ENCODE data around the gene TSPAN7.

TSPAN7 gene

GRCh38 chrX:38561126-38561868, at the start of gene TSPAN7:
Gene TSPAN7 (plus strand): TSS chrX:38561542. CDS start chrX:38561547, 5 bp downstream.
- peak within 1 kb of the TSS; percentile 72 for H3K4me3 Mint-ChIP-seq
- peaks cover 21% of the 10 kb centered on the region for H3K27me3 Mint-ChIP-seq (ENCODE audit: low read depth)
- H3K9me3 Mint-ChIP-seq: no peaks in the 10 kb centered on the region
- H3K27ac Mint-ChIP-seq: no peak within 1 kb of the TSS
- no peaks in the 10 kb centered on the region for H3K36me3 Mint-ChIP-seq (ENCODE audit: low read depth)
- peaks cover 2% of the 10 kb centered on the region for H3K4me1 Mint-ChIP-seq (ENCODE audit: low read depth)

GRCh38 chrX:38513112-38513742, 48.1 kb upstream of the TSPAN7 start:
- Mint-ChIP-seq H3K4me3 (no peak overlapping the region), H3K27ac (no peak overlapping the region), H3K36me3 (ENCODE audit: low read depth) (no peaks in the 10 kb centered on the region), H3K27me3 (ENCODE audit: low read depth) (no peaks in the 10 kb centered on the region), H3K4me1 (ENCODE audit: low read depth) (peaks cover 1% of the 10 kb centered on the region), H3K9me3 (no peaks in the 10 kb centered on the region)

GRCh38 chrX:38514016-38514854, 47.1 kb upstream of the TSPAN7 start:
- Mint-ChIP-seq H3K4me1 (ENCODE audit: low read depth) (peaks cover 1% of the 10 kb centered on the region), H3K27me3 (ENCODE audit: low read depth) (no peaks in the 10 kb centered on the region), H3K27ac (no peak overlapping the region), H3K4me3 (no peak overlapping the region), H3K36me3 (ENCODE audit: low read depth) (no peaks in the 10 kb centered on the region), H3K9me3 (no peaks in the 10 kb centered on the region)

- no peaks in the 10 kb centered on the region for H3K36me3 Mint-ChIP-seq (ENCODE audit: low read depth)
- H3K4me1 Mint-ChIP-seq (ENCODE audit: low read depth): peaks cover 1% of the 10 kb centered on the region
- H3K9me3 Mint-ChIP-seq: no peaks in the 10 kb centered on the region
- H3K4me3 Mint-ChIP-seq: no peak overlapping the region
- H3K27ac Mint-ChIP-seq: no peak overlapping the region
- H3K27me3 Mint-ChIP-seq (ENCODE audit: low read depth): no peaks in the 10 kb centered on the region
Observed at GRCh38 chrX:38515291-38515690, 46.1 kb upstream of the TSPAN7 start.

- Mint-ChIP-seq H3K4me1 (ENCODE audit: low read depth) (peaks cover 1% of the 10 kb centered on the region), H3K27ac (no peak overlapping the region), H3K4me3 (no peak overlapping the region), H3K9me3 (no peaks in the 10 kb centered on the region), H3K27me3 (ENCODE audit: low read depth) (no peaks in the 10 kb centered on the region), H3K36me3 (ENCODE audit: low read depth) (no peaks in the 10 kb centered on the region)
Observed at GRCh38 chrX:38516196-38516774, 45.1 kb upstream of the TSPAN7 start.

- Mint-ChIP-seq H3K9me3 (no peaks in the 10 kb centered on the region), H3K36me3 (ENCODE audit: low read depth) (no peaks in the 10 kb centered on the region), H3K27me3 (ENCODE audit: low read depth) (no peaks in the 10 kb centered on the region), H3K27ac (no peak overlapping the region), H3K4me3 (no peak overlapping the region), H3K4me1 (ENCODE audit: low read depth) (no peaks in the 10 kb centered on the region)
Observed at GRCh38 chrX:38519651-38520050, 41.7 kb upstream of the TSPAN7 start.

- Mint-ChIP-seq H3K27ac (no peak overlapping the region), H3K36me3 (ENCODE audit: low read depth) (no peaks in the 10 kb centered on the region), H3K9me3 (no peaks in the 10 kb centered on the region), H3K4me3 (no peak overlapping the region), H3K4me1 (ENCODE audit: low read depth) (no peaks in the 10 kb centered on the region), H3K27me3 (ENCODE audit: low read depth) (no peaks in the 10 kb centered on the region)
Observed at GRCh38 chrX:38538134-38538533, 23.2 kb upstream of the TSPAN7 start.

GRCh38 chrX:38539748-38540147, 21.6 kb upstream of the TSPAN7 start:
- Mint-ChIP-seq H3K27me3 (ENCODE audit: low read depth) (no peaks in the 10 kb centered on the region), H3K36me3 (ENCODE audit: low read depth) (no peaks in the 10 kb centered on the region), H3K27ac (no peak overlapping the region), H3K4me3 (no peak overlapping the region), H3K9me3 (no peaks in the 10 kb centered on the region), H3K4me1 (ENCODE audit: low read depth) (no peaks in the 10 kb centered on the region)

GRCh38 chrX:38548508-38548907, 12.8 kb upstream of the TSPAN7 start:
- no peak overlapping the region for H3K4me3 Mint-ChIP-seq

GRCh38 chrX:38552721-38553120, 8.6 kb upstream of the TSPAN7 start:
- H3K36me3 Mint-ChIP-seq (ENCODE audit: low read depth): no peaks in the 10 kb centered on the region
- H3K4me3 Mint-ChIP-seq: no peak overlapping the region
- no peaks in the 10 kb centered on the region for H3K27me3 Mint-ChIP-seq (ENCODE audit: low read depth)
- no peaks in the 10 kb centered on the region for H3K9me3 Mint-ChIP-seq
- H3K4me1 Mint-ChIP-seq (ENCODE audit: low read depth): no peaks in the 10 kb centered on the region
- H3K27ac Mint-ChIP-seq: no peak overlapping the region

More at GRCh38 chrX:38548508-38548907, 12.8 kb upstream of the TSPAN7 start:
- H3K27ac Mint-ChIP-seq: no peak overlapping the region
- H3K27me3 Mint-ChIP-seq (ENCODE audit: low read depth): no peaks in the 10 kb centered on the region
- H3K4me1 Mint-ChIP-seq (ENCODE audit: low read depth): no peaks in the 10 kb centered on the region
- no peaks in the 10 kb centered on the region for H3K9me3 Mint-ChIP-seq
- no peaks in the 10 kb centered on the region for H3K36me3 Mint-ChIP-seq (ENCODE audit: low read depth)

- Mint-ChIP-seq H3K36me3 (ENCODE audit: low read depth) (no peaks in the 10 kb centered on the region), H3K27me3 (ENCODE audit: low read depth) (peaks cover 21% of the 10 kb centered on the region), H3K27ac (no peak overlapping the region), H3K9me3 (no peaks in the 10 kb centered on the region), H3K4me1 (ENCODE audit: low read depth) (peaks cover 2% of the 10 kb centered on the region), H3K4me3 (no peak overlapping the region)
Observed at GRCh38 chrX:38558686-38559085, 2.7 kb upstream of the TSPAN7 start.

GRCh38 chrX:38560776-38561125, 591 bp upstream of the TSPAN7 start:
- Mint-ChIP-seq H3K27me3 (ENCODE audit: low read depth) (peaks cover 21% of the 10 kb centered on the region), H3K4me3 (peak overlapping the region; percentile 59), H3K36me3 (ENCODE audit: low read depth) (no peaks in the 10 kb centered on the region), H3K9me3 (no peaks in the 10 kb centered on the region), H3K4me1 (ENCODE audit: low read depth) (peaks cover 2% of the 10 kb centered on the region), H3K27ac (no peak overlapping the region)

GRCh38 chrX:38561951-38562719, 793 bp downstream of the TSPAN7 start:
- Mint-ChIP-seq H3K27me3 (ENCODE audit: low read depth) (peaks cover 21% of the 10 kb centered on the region), H3K36me3 (ENCODE audit: low read depth) (no peaks in the 10 kb centered on the region), H3K27ac (no peak overlapping the region), H3K9me3 (no peaks in the 10 kb centered on the region), H3K4me1 (ENCODE audit: low read depth) (peaks cover 2% of the 10 kb centered on the region), H3K4me3 (peak overlapping the region; percentile 72)

- Mint-ChIP-seq H3K36me3 (ENCODE audit: low read depth) (no peaks in the 10 kb centered on the region), H3K27ac (no peak overlapping the region), H3K4me3 (no peak overlapping the region), H3K4me1 (ENCODE audit: low read depth) (peaks cover 2% of the 10 kb centered on the region), H3K27me3 (ENCODE audit: low read depth) (peaks cover 25% of the 10 kb centered on the region), H3K9me3 (no peaks in the 10 kb centered on the region)
Observed at GRCh38 chrX:38563030-38563429, 1.7 kb downstream of the TSPAN7 start.

Data from T-helper 1 cell treated with Interleukin-12 subunit alpha and Interleukin-12 subunit beta and Interleukin-4 antibody, amounts not matched to agents 30 μg/mL and 1 μg/mL, for 36 hours (primary cell).